ENCODE measurements around the gene C13orf42. TPM values are rescaled to one million over a fixed set of nuclear protein-coding genes. Genes with fewer than 3 reads are reported as not detected.

The C13orf42 gene
- total RNA-seq, 1 donor from 2014 or later = not detected

DNA sequence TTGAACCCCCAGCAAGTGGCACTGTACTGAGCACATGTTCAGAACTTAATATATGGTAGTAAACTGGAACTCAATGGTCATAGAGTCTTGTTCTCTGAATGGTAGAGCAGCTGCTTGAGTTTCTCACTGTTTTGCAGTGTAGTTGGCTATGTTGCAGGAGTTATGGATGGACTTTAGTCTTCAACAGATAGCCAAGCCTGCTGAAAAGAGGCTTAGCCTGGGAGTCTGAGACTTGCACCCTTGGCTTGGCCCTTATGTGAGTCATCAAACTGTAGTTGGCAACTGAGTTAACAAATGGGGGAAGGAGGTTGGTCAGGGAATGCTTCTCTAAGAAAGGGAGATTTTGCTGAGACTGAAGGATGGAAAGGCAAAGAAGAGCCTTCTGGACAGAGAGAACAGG, 62.5 kb downstream of the C13orf42 start:
- ChIA-PET POLR2A (no interaction called here), CTCF (no interaction called here)
- Mint-ChIP-seq H3K4me1 (no peaks in the 10 kb centered on the region), H3K4me3 (no peak overlapping the region), H3K27me3 (no peaks in the 10 kb centered on the region), H3K36me3 (ENCODE audit: low read depth) (no peaks in the 10 kb centered on the region), H3K9me3 (no peaks in the 10 kb centered on the region), H3K27ac (no peak overlapping the region)
- DNase-seq (no peak), ATAC-seq (ENCODE audit: low read depth) (no peak)
- TF ChIP-seq, protein P1, sequence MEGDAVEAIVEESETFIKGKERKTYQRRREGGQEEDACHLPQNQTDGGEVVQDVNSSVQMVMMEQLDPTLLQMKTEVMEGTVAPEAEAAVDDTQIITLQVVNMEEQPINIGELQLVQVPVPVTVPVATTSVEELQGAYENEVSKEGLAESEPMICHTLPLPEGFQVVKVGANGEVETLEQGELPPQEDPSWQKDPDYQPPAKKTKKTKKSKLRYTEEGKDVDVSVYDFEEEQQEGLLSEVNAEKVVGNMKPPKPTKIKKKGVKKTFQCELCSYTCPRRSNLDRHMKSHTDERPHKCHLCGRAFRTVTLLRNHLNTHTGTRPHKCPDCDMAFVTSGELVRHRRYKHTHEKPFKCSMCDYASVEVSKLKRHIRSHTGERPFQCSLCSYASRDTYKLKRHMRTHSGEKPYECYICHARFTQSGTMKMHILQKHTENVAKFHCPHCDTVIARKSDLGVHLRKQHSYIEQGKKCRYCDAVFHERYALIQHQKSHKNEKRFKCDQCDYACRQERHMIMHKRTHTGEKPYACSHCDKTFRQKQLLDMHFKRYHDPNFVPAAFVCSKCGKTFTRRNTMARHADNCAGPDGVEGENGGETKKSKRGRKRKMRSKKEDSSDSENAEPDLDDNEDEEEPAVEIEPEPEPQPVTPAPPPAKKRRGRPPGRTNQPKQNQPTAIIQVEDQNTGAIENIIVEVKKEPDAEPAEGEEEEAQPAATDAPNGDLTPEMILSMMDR (IDR thresholded peaks at IDR 0.05) = no peak
- intact Hi-C loops (cut with micrococcal nuclease) = no loop called here

DNA sequence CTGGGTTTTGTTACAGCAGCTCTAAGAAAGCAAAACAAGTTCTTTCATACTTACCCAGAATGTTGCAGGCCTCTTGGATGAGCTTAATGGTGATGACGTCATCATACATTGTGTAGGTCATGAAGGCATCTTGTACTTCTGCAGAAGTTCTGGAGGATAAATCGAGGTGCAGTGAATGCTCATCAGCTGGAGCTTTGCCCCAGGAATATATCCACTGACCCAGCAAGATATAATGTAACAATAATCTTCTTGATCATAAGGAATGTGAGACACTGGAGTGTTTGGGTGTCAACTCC, 63.0 kb downstream of the C13orf42 start:
- H3K9me3 Mint-ChIP-seq = no peaks in the 10 kb centered on the region
- CTCF ChIA-PET = no interaction called here
- ATAC-seq (ENCODE audit: low read depth) = no peak

DNA sequence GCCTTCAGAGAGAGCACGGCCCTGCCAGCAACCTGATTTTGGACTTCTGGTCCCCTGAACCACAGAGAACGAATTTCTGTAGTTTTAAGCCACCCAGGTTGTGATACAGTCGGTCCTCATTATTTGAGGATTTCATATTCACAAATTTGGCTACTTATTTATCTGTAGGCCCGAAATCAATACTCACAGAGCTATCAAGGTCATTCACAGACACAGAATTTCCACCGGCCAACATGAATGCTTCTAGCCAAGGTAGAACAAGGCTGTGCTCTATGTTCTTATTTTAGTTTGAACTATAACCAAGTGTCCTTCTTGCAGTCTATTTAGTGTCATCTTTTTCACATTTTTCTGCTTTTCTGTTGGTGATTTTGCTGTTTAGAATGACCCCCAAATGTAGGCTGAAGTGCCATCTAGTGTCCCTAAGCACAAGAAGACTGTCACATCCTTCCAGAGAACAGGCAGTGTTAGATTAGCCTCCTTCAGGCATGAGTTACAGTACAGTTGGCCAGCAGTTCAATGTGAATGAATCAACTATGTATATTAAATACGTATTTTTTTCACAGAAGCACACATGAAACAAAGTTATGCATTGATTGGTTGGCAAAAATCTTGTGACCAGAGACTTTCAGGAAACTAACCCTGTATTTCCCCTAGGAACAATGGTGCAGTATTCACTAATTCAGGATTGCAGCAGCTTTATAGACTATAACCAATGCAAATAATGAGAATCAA, 63.5 kb downstream of the C13orf42 start:
- no peaks in the 10 kb centered on the region for H3K9me3 Mint-ChIP-seq
- DNase-seq (no peak), ATAC-seq (ENCODE audit: low read depth) (no peak)
- no peak overlapping the region for H3K27ac Mint-ChIP-seq
- TF ChIP-seq, protein P1 (IDR thresholded peaks at IDR 0.05) = no peak
- ChIA-PET POLR2A (interaction anchor here (0.5 kb wide), 1 partner anchor 1486 kb away, joined by 3 read pairs; no protein-coding TSS in a partner anchor), CTCF (no interaction called here)
- no peaks in the 10 kb centered on the region for H3K36me3 Mint-ChIP-seq (ENCODE audit: low read depth)
- no peak overlapping the region for H3K4me3 Mint-ChIP-seq
- no peaks in the 10 kb centered on the region for H3K4me1 Mint-ChIP-seq
- H3K27me3 Mint-ChIP-seq = peaks cover 3% of the 10 kb centered on the region
- intact Hi-C loops (cut with micrococcal nuclease) = no loop called here

More for the DNA sequence above, 63.0 kb downstream of the C13orf42 start:
- Mint-ChIP-seq H3K27ac (no peak overlapping the region), H3K4me1 (no peaks in the 10 kb centered on the region), H3K27me3 (peaks cover under 1% of the 10 kb centered on the region), H3K36me3 (ENCODE audit: low read depth) (no peaks in the 10 kb centered on the region), H3K4me3 (no peak overlapping the region)
- POLR2A ChIA-PET = interaction anchor here (0.5 kb wide), 1 partner anchor 1487 kb away, joined by 3 read pairs; no protein-coding TSS in a partner anchor
- TF ChIP-seq, protein P1 (IDR thresholded peaks at IDR 0.05) = no peak
- intact Hi-C loops (cut with micrococcal nuclease) = no loop called here
- DNase-seq = no peak

DNA sequence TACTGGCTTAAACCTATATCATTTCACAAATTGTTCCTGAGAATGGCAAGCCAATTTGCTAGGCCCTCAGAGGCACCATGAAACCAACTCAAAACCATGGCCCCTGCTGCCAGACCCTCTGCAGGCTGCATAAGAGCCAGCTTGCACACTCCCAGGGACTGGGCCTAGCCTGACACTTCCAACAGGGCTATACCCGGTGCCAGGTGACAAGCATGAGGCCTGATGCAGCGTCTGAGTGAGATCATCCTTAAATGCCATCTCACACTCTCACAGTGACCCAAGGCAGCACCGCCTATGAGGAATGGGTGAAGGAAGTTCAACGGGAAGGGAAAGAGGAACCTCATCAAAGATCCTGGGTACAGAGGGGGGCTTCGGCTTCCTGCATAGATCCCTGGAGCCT, 65.6 kb downstream of the C13orf42 start:
- H3K27ac Mint-ChIP-seq = no peak overlapping the region
- ATAC-seq (ENCODE audit: low read depth) = no peak
- no peaks in the 10 kb centered on the region for H3K36me3 Mint-ChIP-seq (ENCODE audit: low read depth)
- intact Hi-C loops (cut with micrococcal nuclease) = no loop called here
- ChIA-PET CTCF (no interaction called here), POLR2A (no interaction called here)
- H3K4me3 Mint-ChIP-seq = no peak overlapping the region
- DNase-seq = no peak
- TF ChIP-seq, protein P1 (IDR thresholded peaks at IDR 0.05) = no peak
- peaks cover 3% of the 10 kb centered on the region for H3K27me3 Mint-ChIP-seq
- no peaks in the 10 kb centered on the region for H3K9me3 Mint-ChIP-seq
- no peaks in the 10 kb centered on the region for H3K4me1 Mint-ChIP-seq

DNA sequence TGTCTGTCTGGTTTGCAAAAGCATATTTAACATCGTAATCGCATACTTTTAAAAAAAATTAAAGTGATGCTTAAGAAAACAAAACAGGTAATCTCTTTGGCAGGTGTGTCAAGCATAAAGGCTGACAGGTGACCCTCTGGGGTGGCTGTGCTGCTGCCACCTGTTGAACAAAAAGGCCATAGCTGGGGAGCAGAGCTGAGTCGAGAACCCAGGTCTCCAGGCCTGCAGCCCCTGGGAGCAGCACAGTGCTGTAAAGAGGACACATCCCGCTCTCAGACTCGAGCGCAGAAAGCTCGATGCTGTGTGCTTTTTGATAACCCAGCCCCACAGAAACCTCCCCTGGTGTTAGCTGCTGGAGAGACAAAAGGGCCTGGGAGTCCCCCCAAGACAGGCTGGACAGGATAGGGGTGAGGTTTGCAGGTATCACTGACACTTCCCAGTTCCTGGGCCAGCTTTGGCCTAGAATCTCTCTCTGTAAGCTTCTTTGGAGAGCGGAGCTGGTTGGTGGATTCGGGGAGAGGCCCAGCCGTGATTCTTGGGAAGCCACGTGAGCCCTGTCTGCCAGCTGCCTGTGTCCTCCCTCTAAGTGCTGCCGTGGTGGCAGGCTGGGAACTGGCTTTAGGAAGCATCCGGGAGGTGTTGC, 66.9 kb downstream of the C13orf42 start:
- DNase-seq (no peak), ATAC-seq (ENCODE audit: low read depth) (no peak)
- H3K36me3 Mint-ChIP-seq (ENCODE audit: low read depth) = no peaks in the 10 kb centered on the region
- no peaks in the 10 kb centered on the region for H3K4me1 Mint-ChIP-seq
- POLR2A ChIA-PET = no interaction called here
- TF ChIP-seq, protein P1 (IDR thresholded peaks at IDR 0.05) = no peak
- no peak overlapping the region for H3K27ac Mint-ChIP-seq
- intact Hi-C loops (cut with micrococcal nuclease) = no loop called here
- no peaks in the 10 kb centered on the region for H3K9me3 Mint-ChIP-seq
- CTCF ChIA-PET = no interaction called here
- no peak overlapping the region for H3K4me3 Mint-ChIP-seq
- H3K27me3 Mint-ChIP-seq = peaks cover 3% of the 10 kb centered on the region
